Small intestine (tissue), 7 donors: ENCODE data around the gene KRTAP6-3. TPM values are rescaled to one million over a fixed set of nuclear protein-coding genes. Genes with fewer than 3 reads are reported as not detected.

Source experiments
- DNase-seq, 2 donors: peaks; one replicate each; pipeline versions ENCODE4 v3.0.0 to v3.0.0-alpha.2; 2013
- FAIRE-seq: peaks from 2 replicates; lab custom pipeline; 2012; peaks lifted over from hg19 to GRCh38; lab: Jason Lieb, UNC
- H3K27ac ChIP-seq, 3 donors: one replicate each; pipeline ENCODE4 v1.5.1; 2013; ENCODE audit warnings: low read length in 2 of 3, mild to moderate bottlenecking in 2 of 3, control low read depth in 1 of 3, inconsistent platforms in 1 of 3, low read depth in 1 of 3, moderate library complexity in 1 of 3
- H3K27me3 ChIP-seq, 3 donors: one replicate each; pipeline ENCODE4 v1.6.1; 2013; ENCODE audit warnings: low read length in 3 of 3, inconsistent platforms in 1 of 3; ENCODE audit not compliant: control insufficient read depth in 3 of 3, insufficient read depth in 3 of 3
- H3K36me3 ChIP-seq, 3 donors: one replicate each; pipeline ENCODE4 v1.6.1; 2013; ENCODE audit warnings: low read length in 3 of 3, inconsistent platforms in 1 of 3, low read depth in 1 of 3, mild to moderate bottlenecking in 1 of 3, moderate library complexity in 1 of 3; ENCODE audit not compliant: control insufficient read depth in 3 of 3, insufficient read depth in 2 of 3
- H3K4me1 ChIP-seq, 3 donors: one replicate each; pipeline ENCODE4 v1.6.1; 2013; ENCODE audit warnings: low read length in 2 of 3, inconsistent platforms in 1 of 3, low read depth in 1 of 3, mild to moderate bottlenecking in 1 of 3, moderate library complexity in 1 of 3; ENCODE audit not compliant: control insufficient read depth in 3 of 3, insufficient read depth in 2 of 3
- H3K4me3 ChIP-seq, 3 donors: one replicate each; pipeline ENCODE4 v1.5.1; 2013; ENCODE audit warnings: low read length in 3 of 3, control low read depth in 1 of 3, inconsistent platforms in 1 of 3, low read depth in 1 of 3, mild to moderate bottlenecking in 1 of 3, moderate library complexity in 1 of 3
- H3K9me3 ChIP-seq, 2 donors: one replicate each; pipeline ENCODE4 v1.6.1; 2013; ENCODE audit warnings: low read depth in 1 of 2, low read length in 1 of 2; ENCODE audit not compliant: control insufficient read depth in 2 of 2, insufficient read depth in 1 of 2
- WGBS, 3 donors: extraction: QIAGEN DNeasy Blood & Tissue Kit; methylation state at CpG; one replicate each; pipeline ENCODE4 v1.1.7; 2013; 5-methylcytosine and 5-hydroxymethylcytosine counted together
- polyA plus RNA-seq, 4 donors: library from polyadenylated mRNA; stranded (reverse) in 3 of 4; unstranded in 1 of 4; fragments of 200-250 nt in 3 of 4; fragments of 120-200 nt in 1 of 4; gene quantifications; one replicate each; pipeline versions ENCODE4 v1.2.1 to v1.2.3, GENCODE V29; 2013
- donor health status: healthy with polysubstance abuse.
- donor health status: control.
- donor health status: control.
- donor health status: Bipolar disorder and iron deficiency.
- donor health status: healthy.

Gene KRTAP6-3
- polyA plus RNA-seq, 4 donors, result not detected

DNA sequence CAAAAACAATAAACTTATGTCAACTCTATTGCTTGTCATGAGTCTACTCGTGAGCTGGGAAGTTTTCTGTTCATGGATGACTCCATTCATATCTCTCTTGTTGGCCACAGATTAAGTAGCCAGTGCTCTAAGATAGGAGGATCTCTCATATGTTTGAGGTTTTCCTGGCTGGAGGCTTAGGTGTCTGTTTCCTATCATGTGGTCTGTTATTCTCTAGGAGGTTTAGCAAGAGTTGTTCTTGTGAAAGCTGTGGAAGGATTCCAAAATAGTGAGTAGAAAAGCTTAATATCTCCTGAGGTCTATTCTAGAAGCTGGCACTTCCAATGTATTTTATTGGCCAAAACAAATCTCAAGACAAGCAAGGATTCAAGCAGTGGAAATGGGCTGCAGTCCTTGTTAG lies 37.0 kb downstream of the KRTAP6-3 start:
- peaks cover 0 to 14% of the 10 kb centered on the region in 2 donors for H3K9me3 ChIP-seq
- no peaks in the 10 kb centered on the region for H3K36me3 ChIP-seq
- H3K27ac ChIP-seq, result no peak overlapping the region
- H3K4me1 ChIP-seq, result no peaks in the 10 kb centered on the region
- no peak for FAIRE-seq
- WGBS, 3 donors, result 45 to 57% (median 52%) methylated on average over 1 of the region's 1 CpG
- no peaks in the 10 kb centered on the region for H3K27me3 ChIP-seq
- DNase-seq, result no peak
- no peak overlapping the region for H3K4me3 ChIP-seq

DNA sequence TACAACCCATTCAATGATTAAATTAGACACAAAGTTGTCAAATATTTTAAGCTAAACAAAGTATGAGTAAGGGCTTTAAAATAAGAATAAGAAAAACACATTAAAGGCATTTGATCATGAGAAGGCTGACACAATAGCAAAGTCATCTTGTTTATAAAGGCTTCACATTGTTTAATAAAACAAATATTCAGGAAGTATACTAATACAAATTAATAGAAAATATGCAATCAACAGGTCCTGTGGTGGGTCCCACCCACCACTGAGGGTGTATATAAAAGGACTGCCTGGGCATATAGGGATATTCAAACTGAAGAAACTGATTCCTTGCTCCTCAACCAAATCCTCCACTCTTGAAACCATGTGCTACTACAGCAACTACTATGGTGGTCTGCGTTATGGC lies 42.7 kb downstream of the KRTAP6-3 start, which contains the start of gene KRTAP20-2:
Gene KRTAP20-2 (plus strand): TSS at position 301 of the 400 bp plus-strand sequence. CDS start 58 bp downstream, at position 359.
- Histone ChIP-seq H3K27ac (no peak within 1 kb of the TSS), H3K27me3 (no peaks in the 10 kb centered on the region), H3K36me3 (no peaks in the 10 kb centered on the region), H3K4me3 (no peak within 1 kb of the TSS), H3K9me3 (no peaks in the 10 kb centered on the region), H3K4me1 (no peaks in the 10 kb centered on the region)
- FAIRE-seq (no peak), DNase-seq (no peak)
- 91 to 100% (median 94%) methylated on average over 1 of the region's 1 CpG for WGBS, 3 donors

DNA sequence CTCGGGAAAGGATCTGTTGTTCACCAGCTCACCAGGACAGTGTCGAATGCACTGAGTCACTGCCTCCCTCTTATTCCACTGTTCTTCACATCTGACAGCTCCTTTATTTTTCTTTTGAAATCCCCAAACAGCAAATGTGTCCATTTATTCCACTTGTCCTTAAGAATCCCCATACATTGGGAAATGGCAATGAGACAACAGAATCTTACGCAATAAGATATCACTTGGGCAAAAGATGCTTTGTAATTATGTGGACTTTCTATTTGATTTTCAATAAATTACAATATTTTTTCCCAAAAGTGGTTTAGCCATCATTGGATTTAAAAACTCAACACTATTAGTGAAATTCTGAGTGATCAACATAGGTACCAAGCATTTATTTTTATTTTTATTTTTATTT lies 46.4 kb downstream of the KRTAP6-3 start:
- H3K36me3 ChIP-seq, result no peaks in the 10 kb centered on the region
- DNase-seq (no peak), FAIRE-seq (no peak)
- H3K4me1 ChIP-seq, result no peaks in the 10 kb centered on the region
- H3K27ac ChIP-seq, result no peak overlapping the region
- WGBS, 3 donors, result 84 to 90% (median 88%) methylated on average over 3 of the region's 3 CpGs
- no peaks in the 10 kb centered on the region for H3K9me3 ChIP-seq
- no peak overlapping the region for H3K4me3 ChIP-seq
- H3K27me3 ChIP-seq, result no peaks in the 10 kb centered on the region

DNA sequence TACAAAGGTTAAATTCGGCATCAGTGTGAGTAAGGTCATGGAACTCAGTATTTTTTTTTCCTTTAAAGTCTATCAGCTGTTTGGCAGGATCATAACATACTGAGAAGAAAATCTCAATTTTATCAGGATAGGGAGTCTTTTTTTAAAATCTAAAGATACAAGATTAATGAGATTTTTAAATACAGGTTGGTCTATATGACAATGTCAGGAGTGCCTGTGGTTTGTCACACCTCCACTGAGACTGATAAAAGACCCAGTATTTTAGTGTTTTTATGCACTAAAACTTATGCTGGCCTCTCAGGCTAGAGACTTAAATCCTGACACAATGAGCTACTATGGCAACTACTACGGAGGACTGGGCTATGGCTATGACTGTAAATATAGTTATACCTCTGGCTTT lies 50.3 kb downstream of the KRTAP6-3 start, which contains the start of gene KRTAP20-3:
Gene KRTAP20-3 (plus strand): TSS at position 301 of the 400 bp plus-strand sequence.
- Histone ChIP-seq H3K27ac (no peak within 1 kb of the TSS), H3K9me3 (no peaks in the 10 kb centered on the region), H3K4me3 (no peak within 1 kb of the TSS), H3K27me3 (no peaks in the 10 kb centered on the region), H3K36me3 (no peaks in the 10 kb centered on the region), H3K4me1 (no peaks in the 10 kb centered on the region)
- DNase-seq, result no peak
- WGBS, 3 donors, result 89 to 92% (median 90%) methylated on average over 2 of the region's 2 CpGs
- FAIRE-seq, result no peak

Other genes starting within 250 kb of the KRTAP6-3 start
- gene KRTAP23-1, start 243.8 kb upstream of the KRTAP6-3 start, polyA plus RNA-seq, result not detected
- gene KRTAP13-2, start 220.2 kb upstream of the KRTAP6-3 start, polyA plus RNA-seq, result 1 to 10 TPM in 1 of 4 donors, not detected in 3; 2.0 TPM
- not detected for gene KRTAP13-1, start 196.4 kb upstream of the KRTAP6-3 start, polyA plus RNA-seq
- gene KRTAP13-3, start 166.5 kb upstream of the KRTAP6-3 start, polyA plus RNA-seq, result not detected
- gene KRTAP13-4, start 162.2 kb upstream of the KRTAP6-3 start, polyA plus RNA-seq, result not detected
- not detected for gene KRTAP15-1, start 152.2 kb upstream of the KRTAP6-3 start, polyA plus RNA-seq
- not detected for gene KRTAP19-1, start 112.1 kb upstream of the KRTAP6-3 start, polyA plus RNA-seq
- gene KRTAP19-2, start 105.0 kb upstream of the KRTAP6-3 start, polyA plus RNA-seq, result not detected
- gene KRTAP19-3, start 100.4 kb upstream of the KRTAP6-3 start, polyA plus RNA-seq, result not detected
- gene KRTAP19-4, start 95.3 kb upstream of the KRTAP6-3 start, polyA plus RNA-seq, result not detected
- not detected for gene KRTAP19-5, start 90.3 kb upstream of the KRTAP6-3 start, polyA plus RNA-seq
- not detected for gene KRTAP19-6, start 50.6 kb upstream of the KRTAP6-3 start, polyA plus RNA-seq
- gene KRTAP19-7, start 31.1 kb upstream of the KRTAP6-3 start, polyA plus RNA-seq, result not detected
- gene KRTAP22-2, start 2.0 kb upstream of the KRTAP6-3 start, polyA plus RNA-seq, result not detected
- not detected for gene KRTAP6-2, start 6.5 kb downstream of the KRTAP6-3 start, polyA plus RNA-seq
- not detected for gene KRTAP22-1, start 8.6 kb downstream of the KRTAP6-3 start, polyA plus RNA-seq
- not detected for gene KRTAP6-1, start 21.5 kb downstream of the KRTAP6-3 start, polyA plus RNA-seq
- gene KRTAP20-1, start 24.0 kb downstream of the KRTAP6-3 start, polyA plus RNA-seq, result not detected
- not detected for gene KRTAP20-4, start 28.2 kb downstream of the KRTAP6-3 start, polyA plus RNA-seq
- not detected for gene KRTAP20-2, start 42.8 kb downstream of the KRTAP6-3 start, polyA plus RNA-seq
- not detected for gene KRTAP20-3, start 50.4 kb downstream of the KRTAP6-3 start, polyA plus RNA-seq
- gene KRTAP21-3, start 126.3 kb downstream of the KRTAP6-3 start, polyA plus RNA-seq, result not detected
- not detected for gene KRTAP21-2, start 154.8 kb downstream of the KRTAP6-3 start, polyA plus RNA-seq
- not detected for gene KRTAP21-1, start 163.0 kb downstream of the KRTAP6-3 start, polyA plus RNA-seq
- not detected for gene KRTAP8-1, start 220.8 kb downstream of the KRTAP6-3 start, polyA plus RNA-seq
- not detected for gene KRTAP7-1, start 237.3 kb downstream of the KRTAP6-3 start, polyA plus RNA-seq